Ovary (tissue), 3 donors: Measurements from ENCODE around the gene DNTT.

Experiments
- CTCF ChIP-seq, 3 donors: fragments of 450-650 bp in 2 of 3; fragments of 200-600 bp in 1 of 3; IDR thresholded peaks; one replicate each; pipeline versions ENCODE4 v1.5.1 to v1.8.0; 2016 to 2022; ENCODE audit warnings: antibody characterized with exemption in 3 of 3, mild to moderate bottlenecking in 1 of 3
- EP300 ChIP-seq: sonication (generic); formaldehyde crosslinking; IDR thresholded peaks from one replicate; pipeline ENCODE4 v1.6.1; 2017; ENCODE audit warnings: antibody characterized with exemption
- POLR2A ChIP-seq: fragments of 450-650 bp; IDR thresholded peaks from one replicate; pipeline ENCODE4 v1.6.1; 2017; ENCODE audit warnings: antibody characterized with exemption, mild to moderate bottlenecking, moderate library complexity
- donor health status: DM: no; HTN: no; CAD: no.

GRCh38 chr10:96371356-96371755, 67.1 kb downstream of the DNTT start:
- TF ChIP-seq CTCF (IDR thresholded peaks at IDR 0.05) (no peak), POLR2A (no peak), EP300 (no peak)
